Colonic mucosa (tissue), 4 donors: ENCODE measurements around the gene CDT1. TPM values are rescaled to one million over a fixed set of nuclear protein-coding genes. Genes with fewer than 3 reads are reported as not detected.
"Not testable (repeated sequence)": the region's sequence is repeated elsewhere in the genome, so short reads cannot be mapped to it uniquely, and the experiment has no call there.

Experiments used
- DNase-seq: peaks from one replicate; pipeline ENCODE4 v3.0.0-alpha.2; 2020
- H3K27ac ChIP-seq: fragments of 200-600 bp; one replicate; pipeline ENCODE4 v1.8.0; 2021
- H3K27me3 ChIP-seq: fragments of 200-600 bp; one replicate; pipeline ENCODE4 v1.8.0; 2021
- H3K36me3 ChIP-seq: fragments of 200-600 bp; one replicate; pipeline ENCODE4 v1.8.0; 2021
- H3K4me1 ChIP-seq: fragments of 200-600 bp; one replicate; pipeline ENCODE4 v1.8.0; 2021; ENCODE audit warnings: mild to moderate bottlenecking
- H3K4me3 ChIP-seq: fragments of 200-600 bp; one replicate; pipeline ENCODE4 v1.8.0; 2021
- H3K9ac ChIP-seq, 2 donors: one replicate each; pipeline ENCODE4 v1.7.0; 2013; ENCODE audit warnings: control low read depth in 2 of 2, low read depth in 2 of 2, low read length in 2 of 2
- H3K9me3 ChIP-seq: fragments of 200-600 bp; one replicate; pipeline ENCODE4 v1.8.0; 2021
- intact Hi-C: fragments of 100-400 bp; cut with DNase I; formaldehyde crosslinking; loops from one replicate; pipeline ENCODE4 v1.14.1; 2022
- total RNA-seq, 2 donors: library from RNA; stranded (reverse); fragmentation: NEBNext Ultra II Directional in 1 of 2; extraction: Animal tissue kit (Norgen Biotek cat#: 25700) in 1 of 2; gene quantifications; one replicate each; pipeline ENCODE4 v1.2.1, GENCODE V29; 2021
- TF ChIP-seq, protein P1 (sequence below): fragments of 200-600 bp; IDR thresholded peaks from one replicate; pipeline ENCODE4 v1.8.0; 2022; ENCODE audit warnings: antibody characterized with exemption, mild to moderate bottlenecking
- donor health status: healthy.
- donor health status: DM: no; HTN: no; CAD: no.
- donor health status: DM: no; HTN: no; CAD: no.

The CDT1 gene
- total RNA-seq, 2 donors from 2014 or later: 14.9 to 71.7 TPM

DNA sequence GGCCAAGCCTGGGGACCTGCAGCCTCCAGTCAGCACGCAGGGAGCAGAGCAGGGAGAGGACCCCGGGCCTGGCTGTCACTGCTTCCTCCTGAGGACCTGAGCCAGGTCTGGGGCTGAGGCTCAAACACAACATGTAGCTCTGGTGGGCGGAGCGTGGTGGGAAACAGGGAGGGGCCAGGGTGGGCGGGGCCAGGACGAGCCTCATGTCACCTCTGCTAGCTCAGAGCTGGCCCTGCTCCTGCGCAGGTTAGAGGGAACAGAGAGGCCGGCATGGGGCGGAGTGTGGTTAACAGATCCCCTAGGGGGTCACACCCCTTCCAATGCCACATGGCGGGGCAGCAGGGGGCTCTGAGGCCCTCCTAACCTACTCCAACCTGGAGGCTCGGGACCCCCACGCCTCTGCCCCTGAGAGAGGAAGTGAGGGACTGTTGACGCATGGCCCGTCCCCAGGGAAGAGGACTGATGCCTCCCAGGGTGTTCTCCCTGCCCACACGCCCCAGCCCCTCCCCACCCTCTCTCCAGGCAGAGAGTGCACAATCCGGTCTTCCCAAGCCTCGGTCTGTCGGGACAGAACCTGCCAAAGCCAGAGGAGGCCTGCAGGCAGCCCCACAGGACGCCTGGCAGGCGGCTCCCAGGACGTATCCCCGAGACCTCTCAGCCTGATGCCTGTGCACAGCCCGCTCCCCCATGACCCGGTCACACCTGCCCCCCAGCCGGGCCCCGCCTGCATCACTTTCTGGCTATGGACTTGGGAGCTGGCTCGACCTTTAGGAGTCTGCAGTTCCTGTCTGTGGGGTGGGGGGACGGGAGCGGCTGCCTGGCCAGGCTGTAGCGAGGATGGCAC is 33.8 kb upstream of the CDT1 start:
- H3K36me3 ChIP-seq: no peaks in the 10 kb centered on the region
- intact Hi-C loops: no loop called here
- DNase-seq: peak; percentile 76
- no peaks in the 10 kb centered on the region for H3K27me3 ChIP-seq
- H3K27ac ChIP-seq: peak overlapping the region; percentile 77
- H3K4me1 ChIP-seq: peaks cover 38% of the 10 kb centered on the region
- H3K9me3 ChIP-seq: no peaks in the 10 kb centered on the region
- peak overlapping the region; percentile 38 to 51 for H3K9ac ChIP-seq
- peak overlapping the region; percentile 8 for H3K4me3 ChIP-seq
- TF ChIP-seq, protein P1, sequence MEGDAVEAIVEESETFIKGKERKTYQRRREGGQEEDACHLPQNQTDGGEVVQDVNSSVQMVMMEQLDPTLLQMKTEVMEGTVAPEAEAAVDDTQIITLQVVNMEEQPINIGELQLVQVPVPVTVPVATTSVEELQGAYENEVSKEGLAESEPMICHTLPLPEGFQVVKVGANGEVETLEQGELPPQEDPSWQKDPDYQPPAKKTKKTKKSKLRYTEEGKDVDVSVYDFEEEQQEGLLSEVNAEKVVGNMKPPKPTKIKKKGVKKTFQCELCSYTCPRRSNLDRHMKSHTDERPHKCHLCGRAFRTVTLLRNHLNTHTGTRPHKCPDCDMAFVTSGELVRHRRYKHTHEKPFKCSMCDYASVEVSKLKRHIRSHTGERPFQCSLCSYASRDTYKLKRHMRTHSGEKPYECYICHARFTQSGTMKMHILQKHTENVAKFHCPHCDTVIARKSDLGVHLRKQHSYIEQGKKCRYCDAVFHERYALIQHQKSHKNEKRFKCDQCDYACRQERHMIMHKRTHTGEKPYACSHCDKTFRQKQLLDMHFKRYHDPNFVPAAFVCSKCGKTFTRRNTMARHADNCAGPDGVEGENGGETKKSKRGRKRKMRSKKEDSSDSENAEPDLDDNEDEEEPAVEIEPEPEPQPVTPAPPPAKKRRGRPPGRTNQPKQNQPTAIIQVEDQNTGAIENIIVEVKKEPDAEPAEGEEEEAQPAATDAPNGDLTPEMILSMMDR: no peak

DNA sequence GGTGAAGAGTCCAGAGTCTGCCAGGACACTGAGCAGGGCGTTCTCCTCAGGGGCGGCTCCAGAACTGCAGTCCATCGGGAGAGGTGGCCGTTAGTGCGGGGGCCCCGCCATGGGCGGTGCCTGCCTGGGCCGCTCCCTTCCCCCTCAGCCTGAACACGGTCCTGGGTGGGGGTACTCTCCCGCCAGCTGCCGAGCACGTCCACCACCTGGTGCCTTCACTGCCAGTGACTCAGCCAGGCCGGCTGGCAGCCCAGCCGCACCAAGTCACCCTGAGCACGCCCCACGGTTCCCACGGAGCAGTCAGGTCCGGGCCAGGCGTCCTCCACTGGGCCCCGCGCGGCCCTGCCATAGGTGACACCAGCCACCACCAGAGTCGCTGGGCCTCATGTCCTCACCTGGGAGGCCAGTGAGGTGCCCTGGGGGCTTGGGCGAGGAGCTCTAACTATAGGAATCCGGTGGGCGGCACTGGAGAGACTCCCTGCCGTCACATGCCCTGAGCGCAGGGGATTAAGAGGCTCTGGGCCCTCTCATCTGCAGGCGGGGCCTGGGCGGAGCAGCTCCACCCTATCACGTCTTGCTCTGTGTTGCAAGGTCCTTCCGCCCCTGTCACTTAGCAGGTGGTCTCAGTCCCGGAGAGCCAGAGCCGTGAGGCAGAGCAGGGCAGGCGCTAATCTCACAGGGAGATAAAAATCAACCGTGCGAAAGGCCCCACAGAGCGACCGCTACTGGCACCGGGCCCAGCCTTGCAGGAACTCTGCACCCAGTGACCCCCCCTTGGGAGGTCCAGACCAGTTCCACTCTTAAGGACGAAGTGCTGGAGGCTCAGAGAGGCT is 32.9 kb upstream of the CDT1 start:
- Histone ChIP-seq H3K9ac (peak overlapping the region; percentile 38 to 51), H3K9me3 (no peaks in the 10 kb centered on the region), H3K36me3 (no peaks in the 10 kb centered on the region), H3K27me3 (no peaks in the 10 kb centered on the region), H3K27ac (peak overlapping the region; percentile 77), H3K4me3 (peak overlapping the region; percentile 8), H3K4me1 (peaks cover 38% of the 10 kb centered on the region)
- TF ChIP-seq, protein P1: no peak
- intact Hi-C loops: no loop called here
- peak; percentile 76 for DNase-seq

DNA sequence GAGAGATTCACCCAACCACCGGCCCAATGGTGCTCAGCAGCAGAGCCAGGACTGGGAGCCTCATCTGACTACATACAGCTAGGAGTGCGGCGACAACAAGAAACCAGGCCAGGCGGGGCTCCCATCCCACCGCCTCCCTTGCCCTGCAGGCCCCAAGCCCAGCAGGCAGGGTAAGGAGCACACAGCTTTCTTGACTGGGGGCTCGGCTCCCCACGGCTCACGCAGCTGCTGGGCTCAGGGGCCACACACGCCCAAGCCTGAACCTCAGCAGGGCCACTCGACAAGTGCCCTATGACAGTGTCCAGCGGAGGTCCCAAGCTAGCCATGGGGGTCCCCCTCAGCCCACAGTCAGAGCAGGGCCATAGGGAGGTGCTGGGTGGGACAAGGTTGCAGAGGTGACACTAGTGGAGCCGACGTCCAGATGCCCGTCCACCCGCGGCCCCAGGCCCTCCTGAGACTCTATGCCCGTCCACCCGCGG is 32.3 kb upstream of the CDT1 start:
- H3K27me3 ChIP-seq: no peaks in the 10 kb centered on the region
- no peaks in the 10 kb centered on the region for H3K36me3 ChIP-seq
- intact Hi-C loops: no loop called here
- peak overlapping the region; percentile 38 to 51 for H3K9ac ChIP-seq
- TF ChIP-seq, protein P1: no peak
- H3K27ac ChIP-seq: peak overlapping the region; percentile 77
- no peaks in the 10 kb centered on the region for H3K9me3 ChIP-seq
- peaks cover 38% of the 10 kb centered on the region for H3K4me1 ChIP-seq
- DNase-seq: no peak
- H3K4me3 ChIP-seq: peak overlapping the region; percentile 8

DNA sequence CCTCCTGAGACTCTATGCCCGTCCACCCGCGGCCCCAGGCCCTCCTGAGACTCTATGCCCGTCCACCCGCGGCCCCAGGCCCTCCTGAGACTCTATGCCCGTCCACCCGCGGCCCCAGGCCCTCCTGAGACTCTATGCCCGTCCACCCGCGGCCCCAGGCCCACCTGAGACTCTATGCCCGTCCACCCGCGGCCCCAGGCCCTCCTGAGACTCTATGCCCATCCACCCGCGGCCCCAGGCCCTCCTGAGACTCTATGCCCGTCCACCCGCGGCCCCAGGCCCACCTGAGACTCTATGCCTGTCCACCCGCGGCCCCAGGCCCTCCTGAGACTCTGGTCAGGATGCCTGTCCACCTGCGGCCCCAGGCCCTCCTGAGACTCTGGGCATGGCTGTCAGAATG is 31.8 kb upstream of the CDT1 start:
- H3K36me3 ChIP-seq, H3K27me3 ChIP-seq, H3K9me3 ChIP-seq, H3K9ac ChIP-seq, intact Hi-C loops, DNase-seq, H3K4me3 ChIP-seq: not testable (repeated sequence)
- Histone ChIP-seq H3K27ac (peak overlapping the region; percentile 57), H3K4me1 (peaks cover 38% of the 10 kb centered on the region)

DNA sequence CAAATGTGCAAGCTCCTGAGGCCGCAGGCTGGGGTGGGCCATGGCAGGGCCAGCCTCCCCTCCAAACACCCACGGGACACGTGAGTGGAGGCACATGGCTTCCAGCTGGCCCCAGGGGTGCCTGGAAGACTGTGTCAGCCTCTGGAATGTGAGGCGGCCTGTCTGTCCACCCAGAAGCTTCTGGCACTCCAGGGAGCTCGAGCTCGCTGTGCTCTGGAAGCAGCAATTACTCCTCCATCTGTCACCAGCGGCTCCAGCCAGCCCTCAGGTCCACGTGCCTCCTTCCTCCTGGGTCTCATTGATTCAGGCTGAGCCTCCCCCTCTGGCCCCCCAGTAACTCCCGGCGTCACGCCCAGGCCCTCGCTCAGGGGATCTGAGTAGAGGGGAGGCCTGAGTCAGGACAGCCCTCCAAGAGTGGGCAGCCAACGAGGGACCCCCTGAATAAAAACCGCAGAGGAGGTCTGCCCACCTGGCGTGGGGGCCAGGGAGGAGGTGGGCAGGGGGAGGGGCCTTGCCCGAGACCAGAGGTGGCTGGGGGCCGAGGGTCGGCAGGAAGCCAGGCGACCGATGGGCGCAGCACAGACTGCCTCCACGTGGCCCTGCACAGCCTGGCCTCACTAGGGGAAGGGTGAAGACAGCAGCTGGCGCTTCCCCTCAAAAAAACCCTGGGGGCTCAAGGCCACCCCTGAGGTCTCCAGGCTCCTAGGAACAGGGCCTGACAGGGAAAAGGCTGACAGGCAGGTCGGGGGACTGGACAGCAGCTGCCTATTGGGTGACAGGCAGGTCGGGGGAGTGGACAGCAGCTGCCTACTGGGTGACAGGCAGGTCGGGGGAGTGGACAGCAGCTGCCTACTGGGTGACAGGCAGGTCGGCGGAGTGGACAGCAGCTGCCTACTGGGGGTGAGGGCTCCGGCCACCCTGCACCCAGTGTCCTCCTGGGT is 30.4 kb upstream of the CDT1 start:
- Histone ChIP-seq H3K4me1 (peaks cover 34% of the 10 kb centered on the region), H3K4me3 (no peak overlapping the region), H3K27me3 (no peaks in the 10 kb centered on the region), H3K27ac (peak overlapping the region; percentile 57), H3K36me3 (no peaks in the 10 kb centered on the region), H3K9ac (no peak overlapping the region), H3K9me3 (no peaks in the 10 kb centered on the region)
- TF ChIP-seq, protein P1: no peak
- DNase-seq: no peak
- intact Hi-C loops: no loop called here
